ENCODE results near the gene BTC. TPM values are rescaled to one million over a fixed set of nuclear protein-coding genes. Genes with fewer than 3 reads are reported as not detected.

Gene BTC
- total RNA-seq, 4 donors from 2014 or later = 0.10 to 0.16 TPM; not detected in 2

DNA sequence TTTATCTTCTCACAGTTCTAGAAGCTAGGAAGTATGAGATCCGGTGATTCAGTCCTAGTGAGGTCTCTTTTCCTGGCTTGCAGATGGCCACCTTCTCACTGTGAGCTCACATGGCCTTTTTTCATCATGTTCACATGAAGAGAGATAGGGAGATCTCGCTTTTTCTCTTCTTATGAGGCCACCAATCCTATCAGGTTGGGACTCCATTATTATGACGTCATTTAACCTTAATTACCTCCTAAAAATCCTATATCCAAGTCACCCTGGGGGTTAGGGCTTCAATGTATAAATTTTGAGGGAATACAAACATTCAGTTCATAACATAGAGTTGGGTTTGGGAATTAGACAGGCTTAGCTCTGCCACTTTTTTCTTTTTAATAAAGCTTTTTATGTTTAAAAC lies 6.0 kb upstream of the BTC start:
- intact Hi-C loops (cut with DNase I; ENCODE audit: low total_unique reads) (no loop called here), in situ Hi-C loops (cut with MboI; ENCODE audit: low sequenced_read_pairs in 4 of 4) (no loop called here)
- no peaks in the 10 kb centered on the region for H3K4me1 ChIP-seq
- TF ChIP-seq, protein P1, sequence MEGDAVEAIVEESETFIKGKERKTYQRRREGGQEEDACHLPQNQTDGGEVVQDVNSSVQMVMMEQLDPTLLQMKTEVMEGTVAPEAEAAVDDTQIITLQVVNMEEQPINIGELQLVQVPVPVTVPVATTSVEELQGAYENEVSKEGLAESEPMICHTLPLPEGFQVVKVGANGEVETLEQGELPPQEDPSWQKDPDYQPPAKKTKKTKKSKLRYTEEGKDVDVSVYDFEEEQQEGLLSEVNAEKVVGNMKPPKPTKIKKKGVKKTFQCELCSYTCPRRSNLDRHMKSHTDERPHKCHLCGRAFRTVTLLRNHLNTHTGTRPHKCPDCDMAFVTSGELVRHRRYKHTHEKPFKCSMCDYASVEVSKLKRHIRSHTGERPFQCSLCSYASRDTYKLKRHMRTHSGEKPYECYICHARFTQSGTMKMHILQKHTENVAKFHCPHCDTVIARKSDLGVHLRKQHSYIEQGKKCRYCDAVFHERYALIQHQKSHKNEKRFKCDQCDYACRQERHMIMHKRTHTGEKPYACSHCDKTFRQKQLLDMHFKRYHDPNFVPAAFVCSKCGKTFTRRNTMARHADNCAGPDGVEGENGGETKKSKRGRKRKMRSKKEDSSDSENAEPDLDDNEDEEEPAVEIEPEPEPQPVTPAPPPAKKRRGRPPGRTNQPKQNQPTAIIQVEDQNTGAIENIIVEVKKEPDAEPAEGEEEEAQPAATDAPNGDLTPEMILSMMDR (IDR thresholded peaks at IDR 0.05 in 4 of 5, conservative IDR thresholded peaks at IDR 0.05 in 1 of 5) = no peak
- TF ChIP-seq POLR2A (IDR thresholded peaks at IDR 0.05) = no peak
- no peak overlapping the region for H3K4me3 ChIP-seq
- H3K27me3 ChIP-seq = no peaks in the 10 kb centered on the region
- ATAC-seq (no peak), DNase-seq (no peak)
- no peaks in the 10 kb centered on the region for H3K9me3 ChIP-seq
- H3K27ac ChIP-seq = no peak overlapping the region
- H3K36me3 ChIP-seq = no peaks in the 10 kb centered on the region

GRCh38 chr4:74796631-74797030 lies 2.3 kb upstream of the BTC start:
- Histone ChIP-seq H3K27me3 (peaks cover 0 to 7% (median 6%) of the 10 kb centered on the region in 3 donors), H3K4me1 (no peaks in the 10 kb centered on the region), H3K36me3 (no peaks in the 10 kb centered on the region), H3K9me3 (no peaks in the 10 kb centered on the region), H3K27ac (no peak overlapping the region), H3K4me3 (no peak overlapping the region)
- in situ Hi-C loops (cut with MboI; ENCODE audit: low sequenced_read_pairs in 4 of 4) = no loop called here
- TF ChIP-seq, protein P1 (IDR thresholded peaks at IDR 0.05 in 4 of 5, conservative IDR thresholded peaks at IDR 0.05 in 1 of 5) = no peak
- TF ChIP-seq POLR2A (IDR thresholded peaks at IDR 0.05) = no peak
- DNase-seq (no peak), ATAC-seq (no peak)
- intact Hi-C loops (cut with DNase I; ENCODE audit: low total_unique reads) = no loop called here

- H3K27me3 ChIP-seq = peaks cover 0 to 7% (median 6%) of the 10 kb centered on the region in 3 donors
- DNase-seq = peak in 1 of 2 donors; percentile 10
- H3K27ac ChIP-seq = peak overlapping the region in 2 of 4 donors; percentile 34 to 66
- no peak for TF ChIP-seq POLR2A (IDR thresholded peaks at IDR 0.05)
- TF ChIP-seq, protein P1 (IDR thresholded peaks at IDR 0.05 in 4 of 5, conservative IDR thresholded peaks at IDR 0.05 in 1 of 5) = no peak
- H3K36me3 ChIP-seq = no peaks in the 10 kb centered on the region
- H3K4me3 ChIP-seq = peak overlapping the region; percentile 53 to 61 (median 60)
- ATAC-seq = peak; percentile 46 to 52
- H3K4me1 ChIP-seq = no peaks in the 10 kb centered on the region
- in situ Hi-C loops (cut with MboI; ENCODE audit: low sequenced_read_pairs in 4 of 4) = no loop called here
- intact Hi-C loops (cut with DNase I; ENCODE audit: low total_unique reads) = no loop called here
- H3K9me3 ChIP-seq = no peaks in the 10 kb centered on the region
Observed at GRCh38 chr4:74793757-74794381, 454 bp downstream of the BTC start.

DNA sequence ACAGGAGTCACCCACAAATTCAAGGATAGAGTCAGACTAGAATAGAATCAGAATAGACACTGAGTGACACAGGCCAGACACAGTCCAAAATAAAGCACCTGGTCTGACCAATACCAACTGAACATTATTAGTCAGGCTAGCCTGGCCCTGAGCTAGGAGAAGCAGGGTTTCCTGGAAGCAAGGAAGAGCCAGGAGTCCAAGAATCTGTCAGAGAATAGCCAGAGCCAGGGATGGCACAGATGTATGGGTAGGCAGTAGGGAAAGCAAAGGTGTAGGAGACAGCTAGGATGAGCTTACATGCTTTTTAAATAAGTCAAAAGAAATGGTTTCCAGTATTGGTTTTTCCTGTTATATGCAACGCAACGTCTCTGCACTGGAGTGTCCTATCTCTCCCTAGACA lies 3.7 kb downstream of the BTC start:
- Histone ChIP-seq H3K36me3 (no peaks in the 10 kb centered on the region), H3K9me3 (no peaks in the 10 kb centered on the region), H3K27ac (no peak overlapping the region), H3K27me3 (peaks cover 0 to 7% (median 6%) of the 10 kb centered on the region in 3 donors), H3K4me3 (no peak overlapping the region), H3K4me1 (no peaks in the 10 kb centered on the region)
- intact Hi-C loops (cut with DNase I; ENCODE audit: low total_unique reads) = no loop called here
- TF ChIP-seq POLR2A (IDR thresholded peaks at IDR 0.05) = no peak
- TF ChIP-seq, protein P1 (IDR thresholded peaks at IDR 0.05 in 4 of 5, conservative IDR thresholded peaks at IDR 0.05 in 1 of 5) = no peak
- DNase-seq (no peak), ATAC-seq (no peak)
- in situ Hi-C loops (cut with MboI; ENCODE audit: low sequenced_read_pairs in 4 of 4) = no loop called here

GRCh38 chr4:74789518-74789917 lies 4.8 kb downstream of the BTC start:
- intact Hi-C loops (cut with DNase I; ENCODE audit: low total_unique reads) = no loop called here
- TF ChIP-seq POLR2A (IDR thresholded peaks at IDR 0.05) = no peak
- TF ChIP-seq, protein P1 (IDR thresholded peaks at IDR 0.05 in 4 of 5, conservative IDR thresholded peaks at IDR 0.05 in 1 of 5) = no peak
- in situ Hi-C loops (cut with MboI; ENCODE audit: low sequenced_read_pairs in 4 of 4) = no loop called here
- Histone ChIP-seq H3K4me1 (no peaks in the 10 kb centered on the region), H3K4me3 (no peak overlapping the region), H3K9me3 (no peaks in the 10 kb centered on the region), H3K36me3 (no peaks in the 10 kb centered on the region), H3K27ac (no peak overlapping the region), H3K27me3 (peaks cover 0 to 5% (median 3%) of the 10 kb centered on the region in 3 donors)
- DNase-seq = no peak
- ATAC-seq = no peak
